Astrocyte of the spinal cord (primary cell): ENCODE data around the gene TAPT1.

Experiments
- DNase-seq: peaks from one replicate; pipeline ENCODE4 v3.0.0; 2011; ENCODE audit warnings: low read depth, low spot score
- H3K4me3 ChIP-seq: 2 replicates; pipeline ENCODE4 v1.5.1; 2011; ENCODE audit warnings: low read depth, mild to moderate bottlenecking, low read length, moderate library complexity
- CTCF ChIP-seq: IDR thresholded peaks from 2 replicates; pipeline ENCODE4 v1.5.1; 2012; ENCODE audit warnings: low read depth, mild to moderate bottlenecking, low read length, inconsistent platforms
- in situ Hi-C: cut with HindIII; loops from 2 replicates; pipeline ENCODE4 v1.10.0; 2017; ENCODE audit warnings: low sequenced_read_pairs

TAPT1 gene

GRCh38 chr4:16187455-16187854, 38.8 kb downstream of the TAPT1 start:
- DNase-seq: no peak
- no peak for TF ChIP-seq CTCF
- in situ Hi-C loops: no loop called here

GRCh38 chr4:16186986-16187385, 39.3 kb downstream of the TAPT1 start:
- H3K4me3 ChIP-seq: no peak overlapping the region
- in situ Hi-C loops: no loop called here
- TF ChIP-seq CTCF: no peak
- DNase-seq: no peak

More at GRCh38 chr4:16187455-16187854, 38.8 kb downstream of the TAPT1 start:
- H3K4me3 ChIP-seq: no peak overlapping the region

GRCh38 chr4:16183604-16184003, 42.7 kb downstream of the TAPT1 start:
- TF ChIP-seq CTCF: no peak
- no peak overlapping the region for H3K4me3 ChIP-seq
- in situ Hi-C loops: no loop called here
- DNase-seq: no peak

GRCh38 chr4:16176621-16177020, 49.6 kb downstream of the TAPT1 start:
- in situ Hi-C loops: no loop called here
- no peak for DNase-seq
- H3K4me3 ChIP-seq: no peak overlapping the region
- TF ChIP-seq CTCF: no peak

GRCh38 chr4:16171831-16172230, 54.4 kb downstream of the TAPT1 start:
- in situ Hi-C loops: no loop called here
- no peak for DNase-seq
- H3K4me3 ChIP-seq: no peak overlapping the region
- no peak for TF ChIP-seq CTCF

GRCh38 chr4:16169490-16169889, 56.8 kb downstream of the TAPT1 start:
- DNase-seq: no peak
- TF ChIP-seq CTCF: no peak
- no peak overlapping the region for H3K4me3 ChIP-seq
- in situ Hi-C loops: no loop called here
